DND-41 (cell line): ENCODE data around the gene CARD9.

Experiments used
- ATAC-seq: fragments of 200-7000 bp; cut with Tn5 transposase; 3 replicates; pipeline ENCODE4 v1.9.1; 2021; ENCODE audit warnings: low read depth; ENCODE audit not compliant: insufficient read depth
- DNase-seq: peaks from one replicate; pipeline ENCODE4 v3.0.0-alpha.2; 2020
- H2AFZ ChIP-seq: 2 replicates; pipeline ENCODE4 v1.6.0; 2012; ENCODE audit warnings: low read depth, low read length
- H3K27ac ChIP-seq: 2 replicates; pipeline ENCODE4 v1.5.1; 2012; ENCODE audit warnings: low read length, inconsistent platforms
- H3K27me3 ChIP-seq: fragments of 200-600 bp; sonication (generic); 2 replicates; pipeline ENCODE4 v1.6.0; 2012; ENCODE audit warnings: low read length, mild to moderate bottlenecking, inconsistent platforms; ENCODE audit not compliant: insufficient read depth, poor library complexity
- H3K36me3 ChIP-seq: 2 replicates; pipeline ENCODE4 v1.5.1; 2012; ENCODE audit warnings: low read length, inconsistent platforms; ENCODE audit not compliant: insufficient read depth
- H3K4me1 ChIP-seq: 2 replicates; pipeline ENCODE4 v1.5.1; 2012; ENCODE audit warnings: mild to moderate bottlenecking, low read length; ENCODE audit not compliant: insufficient read depth
- H3K4me2 ChIP-seq: 2 replicates; pipeline ENCODE4 v1.6.0; 2012; ENCODE audit warnings: mild to moderate bottlenecking, moderate library complexity, low read length, inconsistent platforms; ENCODE audit not compliant: insufficient read depth
- H3K4me3 ChIP-seq, 2 experiments: fragments of 200-600 bp in 1 of 2; shearing (Covaris generic) in 1 of 2; 2 replicates each; pipeline ENCODE4 v1.5.1; 2012 to 2016; ENCODE audit warnings: inconsistent platforms in 2 of 2, low read length in 2 of 2, mild to moderate bottlenecking in 2 of 2, low read depth in 1 of 2, moderate library complexity in 1 of 2
- H3K79me2 ChIP-seq: 2 replicates; pipeline ENCODE4 v1.6.0; 2012; ENCODE audit warnings: low read length, inconsistent platforms; ENCODE audit not compliant: insufficient read depth
- H3K9ac ChIP-seq: 2 replicates; pipeline ENCODE4 v1.6.0; 2012; ENCODE audit warnings: low read depth, mild to moderate bottlenecking, inconsistent platforms, low read length, moderate library complexity
- H3K9me3 ChIP-seq: 2 replicates; pipeline ENCODE4 v1.5.1; 2012; ENCODE audit warnings: low read length, moderate library complexity, mild to moderate bottlenecking, inconsistent platforms; ENCODE audit not compliant: insufficient read depth, severe bottlenecking
- H4K20me1 ChIP-seq: 2 replicates; pipeline ENCODE4 v1.6.0; 2012; ENCODE audit warnings: low read length; ENCODE audit not compliant: insufficient read depth
- CTCF ChIP-seq: IDR thresholded peaks from 2 replicates; pipeline ENCODE4 v1.5.1; 2012; ENCODE audit warnings: borderline replicate concordance, low read length, moderate library complexity, mild to moderate bottlenecking; ENCODE audit not compliant: poor library complexity, severe bottlenecking; ENCODE audit errors: extremely low read depth
- EZH2 ChIP-seq: IDR thresholded peaks from 3 replicates; pipeline ENCODE4 v1.6.1; 2012; ENCODE audit warnings: borderline replicate concordance, low read depth, mild to moderate bottlenecking, moderate library complexity, low read length, inconsistent platforms; ENCODE audit not compliant: severe bottlenecking

CARD9 gene

GRCh38 chr9:136416427-136416826, 43.0 kb upstream of the CARD9 start:
- no peak for ATAC-seq
- Histone ChIP-seq H3K4me1 (peaks cover 17% of the 10 kb centered on the region), H3K9ac (no peak overlapping the region), H3K4me2 (no peak overlapping the region), H4K20me1 (peaks cover 21% of the 10 kb centered on the region; the same call in 1 of the 2 replicates), H3K4me3 (no peak overlapping the region), H3K36me3 (peaks cover 89% of the 10 kb centered on the region), H2AFZ (no peak overlapping the region), H3K27me3 (no peaks in the 10 kb centered on the region), H3K9me3 (no peaks in the 10 kb centered on the region), H3K27ac (no peak overlapping the region), H3K79me2 (peaks cover 28% of the 10 kb centered on the region)
- TF ChIP-seq CTCF (no peak), EZH2 (no peak)
- no peak for DNase-seq

GRCh38 chr9:136412962-136413361, 39.5 kb upstream of the CARD9 start:
- H3K36me3 ChIP-seq: peaks cover 60% of the 10 kb centered on the region

GRCh38 chr9:136411378-136411777, 37.9 kb upstream of the CARD9 start:
- Histone ChIP-seq H3K27ac (peak overlapping the region; percentile 70), H3K4me2 (peak overlapping the region; percentile 95), H3K9ac (peak overlapping the region; percentile 85), H3K4me1 (peaks cover 38% of the 10 kb centered on the region), H3K9me3 (no peaks in the 10 kb centered on the region), H2AFZ (no peak overlapping the region), H3K36me3 (peaks cover 61% of the 10 kb centered on the region), H3K79me2 (peaks cover 58% of the 10 kb centered on the region), H3K4me3 (peak overlapping the region; percentile 77 to 83), H4K20me1 (peaks cover 30% of the 10 kb centered on the region), H3K27me3 (no peaks in the 10 kb centered on the region)
- DNase-seq (no peak), ATAC-seq (no peak)
- no peak for TF ChIP-seq CTCF
- no peak for TF ChIP-seq EZH2

More at GRCh38 chr9:136412962-136413361, 39.5 kb upstream of the CARD9 start:
- Histone ChIP-seq H3K9me3 (no peaks in the 10 kb centered on the region), H3K79me2 (peaks cover 55% of the 10 kb centered on the region), H3K4me3 (no peak overlapping the region), H3K4me1 (peaks cover 38% of the 10 kb centered on the region), H3K27me3 (no peaks in the 10 kb centered on the region), H3K9ac (no peak overlapping the region), H4K20me1 (peaks cover 30% of the 10 kb centered on the region), H2AFZ (no peak overlapping the region), H3K27ac (no peak overlapping the region), H3K4me2 (no peak overlapping the region; the same call in 1 of the 2 replicates)
- TF ChIP-seq CTCF: no peak
- TF ChIP-seq EZH2: no peak
- ATAC-seq (no peak), DNase-seq (no peak)
